DMS53 treated with DMSO at 0.1 percent for 48 hours (cell line): ENCODE measurements around the gene TRIM36.

Experiments
- DNase-seq: peaks from one replicate; lab custom pipeline; 2025; ENCODE audit not compliant: unreplicated experiment; lab: John Stamatoyannopoulos, UW

Gene TRIM36

GRCh38 chr5:115169487-115170133 lies at the start of gene TRIM36:
Gene TRIM36 (minus strand): TSS chr5:115169908. CDS start chr5:115169634, 274 bp downstream.
- DNase-seq: peak; percentile 94

GRCh38 chr5:115214541-115214940 lies 44.8 kb upstream of the TRIM36 start:
- no peak for DNase-seq

- no peak for DNase-seq
Measured at GRCh38 chr5:115209279-115209678, 39.6 kb upstream of the TRIM36 start.

- no peak for DNase-seq
Measured at GRCh38 chr5:115202952-115203351, 33.2 kb upstream of the TRIM36 start.

GRCh38 chr5:115196161-115196560 lies 26.5 kb upstream of the TRIM36 start:
- DNase-seq: no peak

- DNase-seq: no peak
Measured at GRCh38 chr5:115194676-115195075, 25.0 kb upstream of the TRIM36 start.

- DNase-seq: no peak
Measured at GRCh38 chr5:115193295-115193694, 23.6 kb upstream of the TRIM36 start.

GRCh38 chr5:115192098-115192497 lies 22.4 kb upstream of the TRIM36 start:
- DNase-seq: no peak

GRCh38 chr5:115191474-115192031 lies 21.8 kb upstream of the TRIM36 start:
- DNase-seq: no peak

GRCh38 chr5:115190388-115190787 lies 20.7 kb upstream of the TRIM36 start:
- DNase-seq: no peak

- no peak for DNase-seq
Measured at GRCh38 chr5:115189866-115190265, 20.2 kb upstream of the TRIM36 start.

- no peak for DNase-seq
Measured at GRCh38 chr5:115186794-115187193, 17.1 kb upstream of the TRIM36 start.

GRCh38 chr5:115184770-115185169 lies 15.1 kb upstream of the TRIM36 start:
- no peak for DNase-seq

GRCh38 chr5:115181757-115182156 lies 12.0 kb upstream of the TRIM36 start:
- no peak for DNase-seq

- peak; percentile 60 for DNase-seq
Measured at GRCh38 chr5:115180165-115180709, 10.5 kb upstream of the TRIM36 start.

GRCh38 chr5:115179394-115180164 lies 9.9 kb upstream of the TRIM36 start:
- no peak for DNase-seq

- DNase-seq: peak; percentile 33
Measured at GRCh38 chr5:115179030-115179393, 9.3 kb upstream of the TRIM36 start.

- DNase-seq: peak; percentile 29
Measured at GRCh38 chr5:115170929-115171510, 1.3 kb upstream of the TRIM36 start.

GRCh38 chr5:115170134-115170928 lies 623 bp upstream of the TRIM36 start:
- DNase-seq: peak; percentile 62

- no peak for DNase-seq
Measured at GRCh38 chr5:115168829-115169486, 750 bp downstream of the TRIM36 start.
